MV-4-11 (cell line): Measurements from ENCODE around the gene NEUROG1.

Source experiments
- DNase-seq: peaks from one replicate; lab custom pipeline; 2025; lab: John Stamatoyannopoulos, UW

The NEUROG1 gene

DNA sequence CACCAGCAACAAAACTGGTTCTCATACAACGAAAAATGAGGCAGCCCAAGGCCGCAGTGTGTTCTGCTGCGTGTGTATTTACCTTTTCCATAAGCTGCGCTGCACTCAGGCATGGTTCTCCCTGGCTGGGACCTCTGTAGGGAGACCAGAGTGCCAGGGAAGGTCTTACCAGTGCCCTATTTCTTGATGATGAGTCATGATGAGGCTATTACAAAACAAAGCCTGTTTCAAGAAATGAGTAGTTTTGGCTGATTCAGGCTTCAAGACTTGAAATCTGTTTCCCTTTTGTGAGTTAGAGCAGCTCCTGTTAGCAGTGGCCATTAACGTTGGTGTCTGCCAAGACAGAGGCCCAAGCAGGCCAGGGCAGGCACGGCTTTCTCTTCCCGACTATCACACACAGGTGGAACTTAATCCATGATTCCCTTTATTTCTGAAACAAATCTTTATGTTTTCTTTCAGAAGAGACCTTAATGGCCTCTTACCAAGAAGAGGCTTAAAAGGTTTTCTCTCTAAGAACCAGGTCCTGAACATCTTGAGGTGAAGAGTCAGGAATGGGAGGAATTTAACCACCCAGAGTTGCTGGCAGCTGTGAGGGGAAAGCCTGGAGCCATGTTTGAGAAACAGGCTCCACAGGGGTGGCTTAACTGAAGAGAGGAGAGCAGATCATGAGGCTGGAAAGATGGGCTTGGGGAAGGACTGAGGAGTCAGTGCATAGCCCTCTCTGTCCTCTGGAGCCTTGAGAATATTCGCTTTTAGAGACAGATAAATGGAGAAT is 42.2 kb downstream of the NEUROG1 start:
- peak; percentile 95 for DNase-seq

DNA sequence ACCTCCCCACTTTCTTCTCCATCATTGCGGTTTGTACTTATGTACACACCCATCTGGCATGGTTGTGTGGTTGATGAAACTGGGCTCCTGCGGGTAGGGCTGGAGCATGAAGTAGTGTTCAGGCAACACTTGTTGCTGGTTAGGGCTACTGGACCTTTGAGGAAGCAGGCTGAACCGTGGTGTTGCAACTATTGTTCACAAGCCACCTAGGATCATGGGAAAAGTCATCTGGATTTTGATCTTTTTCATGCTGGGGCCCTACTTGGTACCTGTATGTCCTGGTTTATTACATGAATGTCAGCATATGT is 43.5 kb downstream of the NEUROG1 start:
- peak; percentile 96 for DNase-seq

DNA sequence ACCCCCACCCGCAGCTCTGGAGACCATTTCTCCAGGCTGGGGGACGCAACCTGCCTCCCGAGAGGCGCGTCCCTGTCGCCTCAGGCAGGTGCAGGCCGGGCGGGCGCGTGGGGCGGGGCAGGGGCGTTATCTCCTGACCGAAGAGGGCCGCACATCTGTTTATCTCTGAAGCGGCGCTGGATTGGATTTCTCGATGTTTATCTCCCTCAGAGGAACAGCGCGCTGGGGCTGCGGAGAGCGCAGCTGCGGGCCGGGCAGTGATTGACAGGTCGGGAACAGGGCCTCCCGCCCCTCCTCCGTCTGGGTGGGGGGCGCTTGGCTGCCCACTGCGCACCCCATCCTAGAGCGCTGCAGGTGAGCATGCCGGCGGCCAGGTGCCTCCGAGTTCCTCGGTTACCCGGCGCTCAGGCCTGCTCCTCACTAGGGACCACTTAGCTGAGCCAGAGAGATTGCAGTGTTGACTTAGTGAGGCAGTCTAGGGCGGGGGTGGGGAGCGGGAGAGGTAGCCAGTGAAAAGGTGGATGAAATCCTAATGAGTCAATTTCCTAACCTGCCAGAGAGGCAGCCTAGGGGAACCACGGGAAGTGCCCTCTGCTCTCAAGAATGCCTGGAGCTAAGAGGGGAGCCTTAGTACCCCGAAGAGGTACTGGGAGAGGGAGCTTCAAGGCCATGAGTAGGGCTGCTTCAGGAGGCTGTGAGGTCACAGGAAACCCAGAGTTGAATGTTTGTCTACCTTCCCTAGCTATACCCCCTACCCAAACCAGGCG is 44.0 kb downstream of the NEUROG1 start:
- no peak for DNase-seq

DNA sequence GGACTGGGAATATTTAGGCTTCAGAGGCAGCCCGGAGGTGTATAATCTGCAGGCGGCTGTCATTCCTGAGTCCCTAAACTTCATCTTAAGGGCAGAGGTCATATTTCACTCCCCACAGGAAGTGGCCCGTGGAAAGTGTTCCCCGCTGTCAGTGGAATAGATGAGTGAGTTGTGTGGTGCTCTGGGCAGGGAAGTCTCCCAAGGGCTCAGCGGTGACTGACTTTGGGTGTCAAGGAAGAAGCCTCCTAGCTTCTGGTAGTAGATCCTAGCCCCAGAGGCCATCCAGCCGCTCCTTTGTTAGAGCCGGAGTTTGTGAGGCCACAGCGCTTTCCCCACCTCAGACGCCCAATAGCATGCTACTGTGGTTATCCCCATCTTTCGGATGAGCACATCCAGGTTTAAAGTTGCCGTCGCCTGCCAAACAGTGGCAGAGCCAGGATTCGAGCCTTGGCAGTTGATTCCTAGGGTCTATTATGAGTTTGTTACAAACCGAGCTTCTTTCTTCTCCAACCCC is 44.7 kb downstream of the NEUROG1 start:
- no peak for DNase-seq

DNA sequence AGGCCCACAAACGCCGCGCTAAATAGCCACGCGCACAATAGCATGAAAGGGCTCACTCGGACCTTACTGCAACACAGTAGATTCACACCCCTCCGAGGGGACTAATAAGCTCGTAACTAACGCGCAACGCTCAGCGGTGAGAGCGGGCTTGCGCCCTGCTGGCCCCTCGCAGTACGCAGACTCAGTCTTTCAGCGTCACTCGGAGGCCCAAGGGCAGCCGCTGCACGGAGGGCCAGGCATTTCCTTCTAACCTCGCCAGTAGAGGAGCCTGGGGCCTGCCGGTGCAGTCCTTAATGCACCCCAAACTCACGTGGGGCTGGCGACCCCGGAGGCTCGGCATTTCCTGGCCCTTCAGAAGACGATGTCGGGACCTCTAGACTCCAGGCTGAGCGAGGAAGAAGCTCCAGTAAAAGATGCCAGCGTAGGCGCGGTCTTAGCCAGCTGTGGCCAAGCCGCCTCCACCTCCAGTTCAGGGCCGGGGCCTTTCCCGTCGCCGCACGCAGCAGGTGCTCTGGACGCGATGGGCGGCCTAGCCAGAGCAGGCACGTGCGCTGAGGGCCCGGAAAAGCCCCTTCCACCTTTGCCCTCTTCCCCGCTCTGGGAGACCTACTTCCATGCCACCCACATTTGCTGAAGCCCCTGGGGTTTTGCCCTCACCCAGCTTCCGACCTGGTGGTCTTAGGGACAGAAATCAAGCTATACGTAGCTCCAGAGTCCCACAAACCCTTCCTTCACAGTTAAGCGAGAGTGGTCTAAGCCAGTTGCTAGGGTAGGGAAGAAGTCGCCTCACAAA is 45.3 kb downstream of the NEUROG1 start:
- DNase-seq = no peak

DNA sequence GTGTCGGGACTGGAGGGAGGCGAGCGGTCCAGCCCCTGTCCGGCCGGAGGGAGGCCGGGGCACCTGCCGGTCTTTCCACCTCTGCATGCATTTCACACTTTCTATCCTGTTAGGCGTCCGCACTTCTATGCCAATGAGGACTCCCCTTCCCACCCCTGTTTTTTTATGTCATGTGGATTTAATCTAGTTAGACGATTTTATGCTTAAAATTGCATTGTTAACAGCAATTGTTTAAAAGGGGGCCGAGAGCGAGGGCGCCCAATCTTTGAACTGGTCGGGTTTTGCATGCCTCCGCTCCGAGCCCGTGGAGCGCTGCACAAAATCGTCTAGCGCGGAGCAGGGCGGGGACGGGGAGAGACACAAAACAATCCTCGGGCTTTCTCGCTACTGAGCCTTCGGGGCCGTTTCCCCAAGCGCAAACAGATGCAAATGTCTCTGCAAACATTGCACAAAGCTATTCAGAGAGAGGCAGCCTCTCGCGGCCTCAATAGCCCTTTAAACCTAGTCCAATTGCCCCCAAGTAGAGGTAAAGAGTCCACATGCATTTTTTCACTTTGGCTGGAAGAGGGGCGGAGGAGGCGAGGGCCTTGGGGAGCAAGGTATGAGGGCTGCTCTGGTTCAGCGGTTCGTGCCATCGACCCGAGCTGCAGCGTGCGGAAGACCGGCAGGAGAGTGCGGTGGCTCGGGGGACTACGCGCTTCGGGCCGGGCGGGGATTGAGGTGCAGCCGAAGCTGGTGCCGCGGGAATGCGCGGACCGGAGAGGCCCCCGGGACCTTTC is 46.1 kb downstream of the NEUROG1 start:
- DNase-seq = no peak

DNA sequence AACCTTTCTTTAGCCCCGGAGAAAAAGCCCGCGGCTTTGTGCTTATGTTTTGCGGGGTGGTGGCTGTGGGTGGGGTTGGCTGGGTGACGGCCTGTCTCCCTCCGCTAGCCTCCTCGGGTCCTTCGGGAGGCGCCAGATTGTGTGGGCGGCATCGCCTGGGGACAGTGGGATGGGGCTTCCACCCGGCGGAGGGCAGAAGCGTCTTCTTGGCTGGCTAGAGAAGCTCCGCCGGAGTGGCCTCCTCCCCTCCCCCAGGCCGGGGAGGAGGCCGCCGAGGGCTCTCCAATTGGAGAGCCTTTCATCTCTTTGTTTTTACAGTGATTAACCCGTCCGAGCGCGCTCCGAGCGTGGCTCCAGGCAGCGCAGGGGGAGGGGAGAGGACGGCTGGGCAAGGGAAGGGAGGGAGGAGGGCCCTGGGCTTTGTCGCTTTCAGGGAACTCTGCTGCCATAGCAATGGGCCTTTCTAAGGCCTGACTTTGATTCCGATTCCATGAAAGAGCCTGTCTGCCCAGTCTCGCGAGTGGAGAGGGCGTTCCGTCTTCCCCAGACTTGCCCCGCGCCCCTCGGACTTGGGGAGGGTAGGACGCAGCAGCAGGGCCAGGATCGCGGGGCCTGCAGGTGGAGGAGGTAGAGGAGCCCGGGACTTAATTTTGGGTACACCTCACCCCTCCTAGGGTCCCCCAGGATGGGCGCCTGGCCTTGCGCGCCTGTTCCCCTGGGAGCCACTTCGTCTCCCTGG is 46.9 kb downstream of the NEUROG1 start:
- peak; percentile 41 for DNase-seq

DNA sequence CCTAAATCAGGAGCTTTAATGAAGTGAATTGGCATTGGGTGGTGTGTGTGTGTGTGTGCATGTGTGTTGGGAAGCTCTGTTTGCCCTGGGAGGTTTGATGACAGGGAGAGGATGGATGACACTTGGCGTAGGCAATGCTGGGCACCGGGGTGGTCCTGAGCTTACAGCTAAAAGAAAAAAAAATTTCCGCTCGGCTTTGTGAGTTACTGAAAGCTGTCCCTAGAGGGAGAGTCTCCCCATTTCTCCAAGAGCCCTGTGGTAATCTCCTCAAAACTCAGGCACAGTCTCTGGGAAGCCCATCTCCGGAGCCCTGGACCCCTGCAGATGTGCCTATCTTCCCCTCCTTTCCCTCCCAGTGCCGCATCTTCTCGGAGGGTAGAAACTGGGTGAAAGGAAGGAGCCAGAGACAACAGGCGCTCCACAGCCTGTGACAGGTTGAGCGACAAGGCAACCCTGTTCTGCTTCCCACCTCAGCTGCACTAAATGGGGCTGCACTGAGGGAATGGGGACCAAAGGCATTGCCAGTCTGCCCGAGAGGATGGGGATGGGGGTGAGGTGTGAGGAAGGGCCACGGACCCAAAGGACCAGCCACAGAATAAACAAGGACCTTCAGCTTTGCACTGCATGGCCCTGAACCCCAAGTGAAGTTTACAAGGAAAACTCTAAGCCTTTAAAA is 47.8 kb downstream of the NEUROG1 start:
- DNase-seq = no peak

DNA sequence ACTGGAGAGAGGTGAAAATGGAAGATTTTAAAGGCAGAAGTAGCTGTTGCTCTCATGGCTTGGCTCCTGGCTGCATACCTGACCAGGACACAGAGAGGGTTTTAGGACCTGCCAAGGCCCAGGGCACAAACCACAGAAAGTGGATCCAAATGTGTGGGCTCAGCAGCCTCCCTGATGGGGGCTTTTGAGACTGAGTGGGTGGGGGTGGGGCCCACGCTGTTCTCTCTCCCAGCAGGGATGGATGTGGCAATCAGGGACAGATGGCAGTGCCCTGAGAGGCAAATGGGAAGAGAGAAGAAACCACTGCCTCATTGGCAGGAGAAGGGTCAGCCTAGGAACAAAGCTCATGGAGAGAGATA is 48.7 kb downstream of the NEUROG1 start:
- DNase-seq = peak; percentile 41

DNA sequence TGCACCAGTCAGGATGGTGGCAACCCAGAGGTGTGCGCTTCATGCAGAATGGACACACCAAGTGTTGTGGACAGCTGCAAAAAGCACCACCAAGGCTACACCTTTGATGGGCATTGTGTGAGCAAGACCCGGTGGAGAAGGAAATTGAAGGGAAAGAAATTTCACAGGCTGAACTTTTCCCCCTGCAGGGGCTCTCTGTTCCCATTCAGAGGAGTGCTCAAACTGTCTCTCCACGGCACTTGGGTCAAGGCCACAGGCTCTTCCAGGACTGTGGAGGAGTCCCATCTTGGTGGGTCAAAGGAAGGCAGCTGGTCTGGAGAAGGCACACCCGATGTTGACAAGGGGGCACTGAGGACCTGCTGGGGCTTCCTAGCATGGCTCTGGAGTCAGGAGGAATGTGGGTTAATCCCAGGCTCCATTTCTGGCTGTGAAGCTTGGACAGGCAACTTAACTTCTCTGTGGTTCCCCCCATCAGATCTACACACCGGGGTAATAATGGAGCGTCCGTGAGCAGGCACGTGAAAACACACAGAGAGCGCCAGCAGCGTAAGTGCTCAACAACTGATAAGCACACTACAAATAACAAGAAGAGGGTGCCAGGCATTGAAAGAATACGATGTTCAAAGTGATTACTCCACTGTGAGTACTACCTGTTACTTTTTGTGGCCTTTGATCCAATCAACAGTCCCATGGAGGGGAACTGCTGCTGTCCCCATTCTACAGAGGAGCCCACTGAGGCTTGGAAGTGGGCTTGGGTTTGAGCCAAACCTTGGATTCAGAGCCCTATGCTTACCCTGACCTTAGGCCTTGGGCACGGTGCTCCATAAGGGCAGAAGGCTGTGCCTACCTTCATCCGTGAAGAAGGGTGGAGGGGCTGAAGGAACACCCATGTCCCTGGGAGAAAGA is 49.4 kb downstream of the NEUROG1 start:
- DNase-seq = no peak

DNA sequence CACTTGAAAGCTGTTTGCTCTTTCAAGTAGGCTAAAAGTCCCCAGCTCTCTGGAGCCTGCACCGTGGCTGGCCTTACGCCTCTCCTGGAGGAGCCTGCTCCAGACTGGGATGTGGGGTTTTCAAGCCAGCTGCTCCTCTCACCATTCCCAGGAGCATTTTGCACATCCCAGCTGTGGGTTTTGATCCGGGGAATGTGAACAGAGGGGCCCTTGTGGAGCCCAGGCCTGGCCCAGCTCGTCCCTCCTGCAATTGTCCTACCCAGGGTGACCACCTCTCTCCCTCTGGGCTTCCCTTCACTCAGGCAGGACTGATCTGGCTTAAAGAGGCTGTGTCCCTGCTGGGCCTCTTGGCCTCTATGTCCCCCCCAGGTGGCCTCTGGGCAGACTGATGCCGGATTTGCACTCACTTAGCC is 51.1 kb downstream of the NEUROG1 start:
- DNase-seq = no peak
